Right atrium auricular region (tissue), 2 donors: Measurements from ENCODE around the gene EOMES. TPM values are rescaled to one million over a fixed set of nuclear protein-coding genes. Genes with fewer than 3 reads are reported as not detected.

Experiments used
- DNase-seq: peaks from one replicate; pipeline ENCODE4 v3.0.0-alpha.2; 2019; ENCODE audit warnings: low spot score
- H3K27ac ChIP-seq, 2 donors: fragments of 200-600 bp; sonication (generic); 1 replicate in 1 of 2; 2 replicates in 1 of 2; pipeline ENCODE4 v1.5.1; 2016 to 2019
- H3K27me3 ChIP-seq, 2 donors: fragments of 200-600 bp; sonication (generic); one replicate each; pipeline versions ENCODE4 v1.5.1 to v1.6.0; 2017 to 2019
- H3K36me3 ChIP-seq: fragments of 200-600 bp; sonication (generic); one replicate; pipeline ENCODE4 v1.5.1; 2016
- H3K4me1 ChIP-seq, 2 donors: fragments of 200-600 bp; sonication (generic); one replicate each; pipeline versions ENCODE4 v1.5.1 to v1.6.0; 2017 to 2019
- H3K4me3 ChIP-seq, 2 donors: fragments of 200-600 bp; sonication (generic); 1 replicate in 1 of 2; 2 replicates in 1 of 2; pipeline ENCODE4 v1.5.1; 2017 to 2019; ENCODE audit warnings: mild to moderate bottlenecking in 1 of 2, moderate library complexity in 1 of 2
- H3K9me3 ChIP-seq, 2 donors: fragments of 200-600 bp; sonication (generic); one replicate each; pipeline ENCODE4 v1.5.1; 2019
- total RNA-seq, 2 donors: library from RNA; depleted of rRNA; stranded (reverse); fragments of >200 nt; gene quantifications; one replicate each; pipeline ENCODE4 v1.1.0, GENCODE V29; 2016
- TF ChIP-seq, protein P1 (sequence below), 2 donors: fragments of 200-600 bp; sonication (generic); IDR thresholded peaks; one replicate each; pipeline ENCODE4 v1.5.1; 2019; ENCODE audit warnings: antibody characterized with exemption in 2 of 2

The EOMES gene
- total RNA-seq, 2 donors from 2014 or later, result 0.16 TPM; not detected in 1

DNA sequence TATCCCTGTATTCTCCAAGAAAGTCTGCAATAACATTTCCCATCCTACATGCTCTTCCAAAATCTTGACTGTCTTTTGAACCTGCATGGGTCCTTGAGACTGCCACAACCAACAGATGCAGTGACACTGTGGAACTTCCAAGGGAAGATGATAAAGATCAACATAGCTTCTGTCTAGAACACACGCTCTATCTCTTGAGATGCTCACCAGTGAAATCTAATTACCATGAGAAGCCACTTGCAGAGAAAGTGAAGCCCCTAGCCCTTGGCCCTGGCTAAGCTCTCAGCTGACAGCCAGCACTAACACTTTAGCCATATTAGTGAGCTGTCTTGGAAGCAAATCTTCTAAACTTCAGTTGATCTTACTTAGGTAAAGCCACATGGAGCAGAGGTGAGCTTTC, 36.6 kb downstream of the EOMES start:
- no peak overlapping the region for H3K4me3 ChIP-seq
- no peaks in the 10 kb centered on the region for H3K27me3 ChIP-seq
- H3K27ac ChIP-seq, result no peak overlapping the region
- TF ChIP-seq, protein P1, sequence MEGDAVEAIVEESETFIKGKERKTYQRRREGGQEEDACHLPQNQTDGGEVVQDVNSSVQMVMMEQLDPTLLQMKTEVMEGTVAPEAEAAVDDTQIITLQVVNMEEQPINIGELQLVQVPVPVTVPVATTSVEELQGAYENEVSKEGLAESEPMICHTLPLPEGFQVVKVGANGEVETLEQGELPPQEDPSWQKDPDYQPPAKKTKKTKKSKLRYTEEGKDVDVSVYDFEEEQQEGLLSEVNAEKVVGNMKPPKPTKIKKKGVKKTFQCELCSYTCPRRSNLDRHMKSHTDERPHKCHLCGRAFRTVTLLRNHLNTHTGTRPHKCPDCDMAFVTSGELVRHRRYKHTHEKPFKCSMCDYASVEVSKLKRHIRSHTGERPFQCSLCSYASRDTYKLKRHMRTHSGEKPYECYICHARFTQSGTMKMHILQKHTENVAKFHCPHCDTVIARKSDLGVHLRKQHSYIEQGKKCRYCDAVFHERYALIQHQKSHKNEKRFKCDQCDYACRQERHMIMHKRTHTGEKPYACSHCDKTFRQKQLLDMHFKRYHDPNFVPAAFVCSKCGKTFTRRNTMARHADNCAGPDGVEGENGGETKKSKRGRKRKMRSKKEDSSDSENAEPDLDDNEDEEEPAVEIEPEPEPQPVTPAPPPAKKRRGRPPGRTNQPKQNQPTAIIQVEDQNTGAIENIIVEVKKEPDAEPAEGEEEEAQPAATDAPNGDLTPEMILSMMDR (IDR thresholded peaks at IDR 0.05), result no peak
- DNase-seq, result no peak
- H3K4me1 ChIP-seq, result no peaks in the 10 kb centered on the region
- no peaks in the 10 kb centered on the region for H3K36me3 ChIP-seq
- peaks cover 0 to 12% of the 10 kb centered on the region in 2 donors for H3K9me3 ChIP-seq

DNA sequence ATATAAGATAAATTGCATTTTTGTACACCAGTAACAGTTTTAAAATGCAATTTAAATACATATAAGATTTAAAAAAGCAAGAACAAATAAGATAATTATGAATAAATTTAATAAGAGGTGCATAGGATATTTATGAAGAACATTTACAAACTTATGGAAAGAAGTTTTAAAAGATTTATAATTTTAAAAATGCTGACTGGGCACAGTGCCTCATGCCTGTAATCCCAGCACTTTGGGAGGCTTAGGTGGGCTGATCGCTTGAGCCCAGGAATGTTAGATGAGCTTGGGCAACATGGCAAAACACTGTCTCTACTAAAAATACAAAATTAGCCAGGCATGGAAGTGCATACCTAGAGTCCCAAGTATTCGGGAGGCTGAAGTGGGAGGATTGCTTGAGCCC, 37.8 kb downstream of the EOMES start:
- Histone ChIP-seq H3K9me3 (peaks cover 0 to under 1% of the 10 kb centered on the region in 2 donors), H3K27ac (no peak overlapping the region), H3K4me1 (no peaks in the 10 kb centered on the region), H3K27me3 (no peaks in the 10 kb centered on the region), H3K36me3 (no peaks in the 10 kb centered on the region), H3K4me3 (no peak overlapping the region)
- no peak for DNase-seq
- TF ChIP-seq, protein P1 (IDR thresholded peaks at IDR 0.05), result no peak

DNA sequence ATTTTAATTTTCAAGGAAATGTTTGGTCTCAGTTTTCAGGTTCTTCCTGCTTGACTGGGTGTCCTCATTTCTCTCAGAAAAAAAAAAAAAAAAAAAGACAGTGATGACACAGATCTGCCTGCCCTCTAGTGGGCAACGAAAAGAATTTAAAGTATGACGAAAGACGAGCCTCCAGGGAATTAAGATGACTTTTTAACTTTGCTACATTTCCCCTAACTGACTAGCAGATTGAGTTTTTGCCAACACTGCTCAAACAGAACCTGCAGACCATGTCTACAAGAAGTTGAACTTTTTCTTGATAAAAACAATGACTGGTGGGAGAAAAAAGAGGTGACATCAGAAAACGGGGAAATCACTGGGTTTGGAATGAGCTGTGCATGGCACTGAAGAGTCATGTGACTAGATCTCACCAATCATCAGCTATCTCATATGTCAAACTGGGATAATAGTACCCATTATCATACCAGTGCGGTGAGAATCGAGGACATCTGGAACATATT, 40.8 kb downstream of the EOMES start:
- DNase-seq, result no peak

DNA sequence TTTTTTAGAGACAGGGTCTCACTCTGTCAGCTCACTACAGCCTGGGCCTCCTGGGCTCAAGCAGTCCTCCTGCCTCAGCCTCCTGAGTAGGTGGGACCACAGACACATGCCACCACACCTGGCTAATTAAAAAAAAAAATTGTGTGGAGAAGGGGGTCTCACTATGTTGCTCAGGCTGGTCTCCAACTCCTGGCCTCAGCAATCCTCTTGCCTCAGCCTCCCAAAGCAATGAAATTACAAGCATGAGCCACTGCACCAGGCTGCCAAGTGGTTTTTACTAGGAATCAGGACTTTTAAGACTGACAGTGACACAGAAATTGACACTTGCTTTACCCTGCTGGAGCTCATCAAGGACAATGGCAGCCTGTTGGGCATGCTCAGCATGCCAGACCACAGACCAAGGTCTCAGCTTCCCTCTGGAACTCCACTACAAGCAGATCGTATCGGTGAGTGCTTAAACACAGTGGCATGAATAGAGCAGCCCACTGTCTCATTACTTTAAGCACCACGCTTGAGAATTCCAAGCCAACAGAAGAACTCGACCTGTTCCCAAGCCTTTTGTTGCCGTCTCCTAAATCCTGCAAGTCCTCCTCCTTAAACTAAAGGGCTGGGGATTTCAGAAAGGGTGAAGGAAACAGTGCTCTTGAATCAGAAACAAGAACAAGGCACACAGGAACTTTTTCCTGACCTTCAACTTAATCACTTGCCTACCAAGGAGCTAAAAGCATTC, 41.4 kb downstream of the EOMES start:
- Histone ChIP-seq H3K27ac (no peak overlapping the region), H3K27me3 (no peaks in the 10 kb centered on the region), H3K4me1 (no peaks in the 10 kb centered on the region), H3K9me3 (no peaks in the 10 kb centered on the region), H3K4me3 (no peak overlapping the region), H3K36me3 (no peaks in the 10 kb centered on the region)
- TF ChIP-seq, protein P1 (IDR thresholded peaks at IDR 0.05), result no peak
- no peak for DNase-seq

More for the DNA sequence above, 40.8 kb downstream of the EOMES start:
- TF ChIP-seq, protein P1 (IDR thresholded peaks at IDR 0.05), result peak; percentile 55 to 69
- Histone ChIP-seq H3K4me3 (no peak overlapping the region), H3K27ac (no peak overlapping the region), H3K36me3 (no peaks in the 10 kb centered on the region), H3K4me1 (no peaks in the 10 kb centered on the region), H3K27me3 (no peaks in the 10 kb centered on the region), H3K9me3 (no peaks in the 10 kb centered on the region)

DNA sequence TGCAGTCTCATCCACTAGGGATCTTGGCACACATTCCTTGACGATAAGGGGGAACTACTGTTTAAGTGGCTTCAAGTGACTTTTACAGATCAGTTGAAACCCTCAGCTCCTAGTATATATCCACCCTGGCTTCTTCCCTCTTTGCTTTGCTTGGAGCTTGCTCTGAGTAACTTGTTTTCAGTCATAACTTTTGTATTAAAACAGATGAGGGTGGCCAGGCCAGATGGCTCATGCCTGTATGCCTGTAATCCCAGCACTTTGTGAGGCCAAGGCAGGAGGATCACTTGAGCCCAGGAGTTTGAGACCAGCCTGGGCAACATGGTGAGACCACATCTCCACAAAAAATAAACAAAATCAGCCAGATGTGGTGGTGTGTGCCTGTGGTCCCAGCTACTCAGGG, 42.4 kb downstream of the EOMES start:
- Histone ChIP-seq H3K36me3 (no peaks in the 10 kb centered on the region), H3K4me3 (no peak overlapping the region), H3K27ac (no peak overlapping the region), H3K27me3 (no peaks in the 10 kb centered on the region), H3K4me1 (no peaks in the 10 kb centered on the region), H3K9me3 (no peaks in the 10 kb centered on the region)
- TF ChIP-seq, protein P1 (IDR thresholded peaks at IDR 0.05), result no peak
- DNase-seq, result no peak
